Epithelial cell of proximal tubule (primary cell): Measurements from ENCODE around the gene SPATA31E1. TPM values are rescaled to one million over a fixed set of nuclear protein-coding genes. Genes with fewer than 3 reads are reported as not detected.
"Not testable (repeated sequence)": the region's sequence is repeated elsewhere in the genome, so short reads cannot be mapped to it uniquely, and the experiment has no call there.

ENCODE experiments used
- DNase-seq: peaks from one replicate; pipeline ENCODE4 v3.0.0-alpha.2; 2011; ENCODE audit warnings: low read depth
- H3K4me3 ChIP-seq: 2 replicates; pipeline ENCODE4 v1.5.1; 2011; ENCODE audit warnings: low read depth, mild to moderate bottlenecking, low read length
- total RNA-seq: library from RNA; depleted of rRNA; stranded (reverse); fragments of >200 nt; gene quantifications from 2 replicates; pipeline ENCODE4 v1.2.3, GENCODE V29; 2015
- TF ChIP-seq, protein P1 (sequence below): conservative IDR thresholded peaks from 2 replicates; pipeline ENCODE4 v1.5.1; 2012; ENCODE audit warnings: low read depth, mild to moderate bottlenecking, low read length

The SPATA31E1 gene
- total RNA-seq, 1 donor from 2014 or later = not detected

DNA sequence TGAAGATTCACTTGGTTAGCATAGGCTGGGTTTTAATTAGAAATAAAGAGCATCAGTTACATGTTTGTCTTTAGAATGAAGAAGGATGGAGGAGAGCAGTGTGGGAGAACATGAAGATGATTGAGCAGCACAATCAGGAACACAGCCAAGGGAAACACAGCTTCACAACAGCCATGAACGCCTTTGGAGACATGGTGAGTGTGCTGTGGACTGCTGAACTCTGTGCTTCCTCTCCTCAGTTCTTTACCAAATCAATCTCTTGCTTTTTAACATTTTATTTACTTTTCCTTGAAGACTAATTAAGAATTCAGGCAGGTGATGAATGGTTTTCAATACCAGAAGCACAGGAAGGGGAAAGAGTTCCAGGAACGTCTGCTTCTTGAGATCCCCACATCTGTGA lies 38.2 kb upstream of the SPATA31E1 start:
- H3K4me3 ChIP-seq = no peak overlapping the region
- TF ChIP-seq, protein P1, sequence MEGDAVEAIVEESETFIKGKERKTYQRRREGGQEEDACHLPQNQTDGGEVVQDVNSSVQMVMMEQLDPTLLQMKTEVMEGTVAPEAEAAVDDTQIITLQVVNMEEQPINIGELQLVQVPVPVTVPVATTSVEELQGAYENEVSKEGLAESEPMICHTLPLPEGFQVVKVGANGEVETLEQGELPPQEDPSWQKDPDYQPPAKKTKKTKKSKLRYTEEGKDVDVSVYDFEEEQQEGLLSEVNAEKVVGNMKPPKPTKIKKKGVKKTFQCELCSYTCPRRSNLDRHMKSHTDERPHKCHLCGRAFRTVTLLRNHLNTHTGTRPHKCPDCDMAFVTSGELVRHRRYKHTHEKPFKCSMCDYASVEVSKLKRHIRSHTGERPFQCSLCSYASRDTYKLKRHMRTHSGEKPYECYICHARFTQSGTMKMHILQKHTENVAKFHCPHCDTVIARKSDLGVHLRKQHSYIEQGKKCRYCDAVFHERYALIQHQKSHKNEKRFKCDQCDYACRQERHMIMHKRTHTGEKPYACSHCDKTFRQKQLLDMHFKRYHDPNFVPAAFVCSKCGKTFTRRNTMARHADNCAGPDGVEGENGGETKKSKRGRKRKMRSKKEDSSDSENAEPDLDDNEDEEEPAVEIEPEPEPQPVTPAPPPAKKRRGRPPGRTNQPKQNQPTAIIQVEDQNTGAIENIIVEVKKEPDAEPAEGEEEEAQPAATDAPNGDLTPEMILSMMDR = no peak
- no peak for DNase-seq

DNA sequence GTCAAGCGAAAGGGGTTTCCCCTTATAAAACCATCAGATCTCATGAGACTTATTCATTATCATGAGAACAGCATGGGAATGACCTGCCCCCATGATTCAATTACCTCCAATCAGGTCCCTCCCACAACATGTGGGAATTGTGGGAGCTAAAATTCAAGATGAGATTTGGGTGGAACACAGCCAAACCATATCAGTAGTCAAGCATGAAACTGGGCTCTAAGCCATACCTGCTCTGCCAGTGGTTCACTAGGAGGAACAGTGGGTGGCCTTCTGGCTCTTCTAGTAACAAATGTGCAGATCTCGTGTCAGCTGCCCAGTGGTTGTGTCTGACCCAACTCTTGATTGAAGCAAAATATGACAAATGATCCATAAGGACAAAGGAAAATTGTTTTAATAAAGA lies 34.9 kb upstream of the SPATA31E1 start:
- peak; percentile 38 for DNase-seq
- not testable (repeated sequence) for H3K4me3 ChIP-seq

DNA sequence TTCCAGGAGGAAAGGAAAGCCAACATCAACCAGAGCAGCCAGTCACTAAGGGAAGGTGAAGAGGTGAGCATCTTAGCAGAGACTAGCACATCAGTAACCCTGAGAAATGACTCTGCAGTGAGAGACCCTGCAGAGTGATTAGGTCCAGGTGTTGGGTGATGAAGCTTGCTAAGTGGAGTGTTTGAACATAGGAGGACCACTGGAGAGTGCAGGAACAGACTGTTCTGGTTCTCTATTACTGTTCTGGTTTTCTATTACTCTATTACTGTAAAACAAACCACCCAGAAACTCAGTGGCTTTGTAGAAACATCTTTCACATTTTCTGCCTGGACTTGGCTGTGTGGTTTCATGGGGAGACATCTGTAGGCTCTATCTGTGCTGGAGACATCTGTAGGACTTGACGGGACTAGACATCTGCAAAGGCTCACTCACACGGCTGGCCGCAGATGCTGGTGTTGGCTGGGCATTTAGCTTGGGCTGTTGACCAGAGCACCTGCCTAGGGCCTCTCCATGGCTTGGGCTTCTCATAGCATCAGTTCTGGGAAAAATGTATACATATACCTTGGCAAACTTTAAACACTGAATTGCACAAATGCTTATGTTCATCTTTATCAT lies 33.4 kb upstream of the SPATA31E1 start:
- no peak overlapping the region for H3K4me3 ChIP-seq
- TF ChIP-seq, protein P1 = no peak
- no peak for DNase-seq

DNA sequence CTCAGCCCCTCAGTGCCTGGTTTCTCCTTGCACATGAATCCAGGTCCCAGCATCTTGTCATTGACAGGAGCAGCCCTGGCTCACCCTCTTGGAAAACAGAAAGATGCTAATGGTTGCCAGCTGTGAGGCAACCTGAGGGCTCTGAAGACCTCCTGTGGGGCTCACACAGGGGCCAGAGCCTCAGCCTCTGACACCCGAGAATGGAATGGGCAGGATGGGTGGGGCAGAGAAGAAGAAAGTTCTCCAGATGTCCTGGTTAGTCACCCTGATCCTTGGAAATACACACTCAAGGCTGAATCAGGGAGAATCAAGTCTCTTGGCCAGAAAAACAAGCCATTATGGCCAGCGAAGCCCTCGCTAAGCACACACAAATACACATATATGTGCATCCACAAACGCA lies 32.3 kb upstream of the SPATA31E1 start:
- no peak overlapping the region for H3K4me3 ChIP-seq
- TF ChIP-seq, protein P1 = no peak
- peak; percentile 25 for DNase-seq

DNA sequence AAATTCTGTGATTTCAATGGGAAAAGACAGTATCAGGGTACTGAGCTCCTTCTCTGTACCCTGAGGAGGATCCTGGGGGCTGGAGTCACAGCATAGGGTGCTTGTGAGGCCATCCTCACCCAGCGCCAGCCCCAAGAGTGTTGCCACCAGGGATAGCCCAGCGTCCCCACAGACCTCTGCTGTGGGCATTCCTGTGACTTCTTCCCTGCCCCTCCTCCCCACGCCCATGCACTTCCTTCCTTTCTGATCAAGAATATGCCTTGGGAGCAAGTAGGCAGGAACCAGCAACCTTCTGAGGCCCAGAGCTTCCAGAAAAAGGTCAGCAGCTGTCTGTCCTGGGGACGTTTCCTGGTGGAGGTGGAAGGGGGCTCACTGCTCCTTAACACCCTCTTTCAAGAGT lies 31.5 kb upstream of the SPATA31E1 start:
- DNase-seq, H3K4me3 ChIP-seq: not testable (repeated sequence)

DNA sequence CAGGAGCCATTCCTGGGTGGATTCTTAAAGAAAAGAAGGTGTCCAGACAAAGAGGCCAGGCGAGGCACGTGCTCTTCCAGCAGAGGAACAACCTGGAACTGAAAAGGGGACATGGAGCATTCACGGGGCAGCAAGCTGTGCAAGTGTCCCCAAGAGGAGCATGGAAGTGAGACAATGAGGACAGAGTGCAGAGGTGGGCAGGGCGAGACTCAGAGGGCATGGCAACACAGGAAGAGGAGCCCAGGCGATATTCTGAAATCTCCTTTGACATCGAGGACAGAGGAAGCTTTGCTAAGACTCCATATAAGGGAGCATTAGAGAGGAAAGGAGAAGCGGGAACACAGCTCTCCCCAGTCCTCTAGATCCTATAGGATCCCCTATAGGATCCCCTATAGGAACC lies 29.4 kb upstream of the SPATA31E1 start:
- DNase-seq = no peak

DNA sequence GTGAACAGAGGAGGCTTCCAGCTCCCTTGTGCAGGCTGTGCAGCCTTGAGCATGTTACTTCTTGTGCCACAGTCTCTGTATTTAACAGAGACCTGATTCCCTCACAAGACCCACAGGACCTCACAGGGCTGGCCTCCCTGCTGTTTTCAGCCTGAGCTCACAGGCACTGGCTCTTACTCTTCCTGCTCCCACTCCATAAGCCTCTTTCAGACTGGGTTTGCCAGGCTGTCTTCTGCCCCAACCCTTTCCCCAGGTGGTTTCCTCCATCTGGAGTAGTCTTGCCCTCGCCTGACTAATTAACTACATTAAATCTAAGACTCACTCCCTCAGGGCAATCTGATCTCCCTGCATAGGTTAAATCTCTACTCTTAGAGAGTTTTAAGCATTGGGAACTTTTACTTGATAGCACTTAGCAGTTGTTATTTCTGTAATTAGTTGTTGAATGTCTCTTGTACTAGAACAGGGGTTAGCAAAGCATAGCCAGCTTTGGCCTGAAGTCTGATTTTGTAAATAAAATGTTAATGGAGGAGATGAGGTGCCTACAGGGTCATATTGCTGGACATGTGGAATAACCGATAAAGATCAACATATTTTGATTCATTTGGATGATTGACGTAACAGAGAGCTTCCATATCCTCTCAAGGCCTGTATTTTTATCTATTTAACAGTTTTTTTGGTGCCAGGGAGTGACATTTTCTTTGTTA lies 28.6 kb upstream of the SPATA31E1 start:
- no peak overlapping the region for H3K4me3 ChIP-seq
- DNase-seq = no peak
- TF ChIP-seq, protein P1 = no peak

More for the DNA sequence above, 29.4 kb upstream of the SPATA31E1 start:
- TF ChIP-seq, protein P1 = no peak
- no peak overlapping the region for H3K4me3 ChIP-seq

DNA sequence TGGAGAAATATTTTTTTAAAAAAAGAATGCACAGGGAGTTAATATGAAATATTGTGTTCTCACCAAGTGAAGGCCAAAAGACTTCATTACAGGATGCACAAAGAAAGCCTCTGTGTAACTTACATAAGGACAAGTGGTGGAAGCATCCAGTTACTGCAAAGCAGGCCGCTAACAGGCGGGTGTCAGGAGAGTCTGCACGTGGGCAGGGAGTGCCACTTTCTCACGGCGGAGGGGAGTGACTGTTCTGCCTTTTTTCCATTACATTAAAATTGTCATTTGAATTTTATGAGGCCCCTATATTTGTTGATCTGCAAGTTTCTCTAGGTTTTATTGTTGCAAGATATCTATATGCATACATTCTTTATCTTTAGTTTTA lies 28.1 kb upstream of the SPATA31E1 start:
- TF ChIP-seq, protein P1 = no peak
- no peak for DNase-seq
- H3K4me3 ChIP-seq = no peak overlapping the region
